OCI-LY7 (cell line): Measurements from ENCODE around the gene UBTD1. TPM values are rescaled to one million over a fixed set of nuclear protein-coding genes. Genes with fewer than 3 reads are reported as not detected.
A peak's percentile ranks its signal among the peaks of the same experiment; 100 is the strongest.

Experiments
- BruUV-seq: library from RNA; stranded (reverse); fragments of 400-500 nt; replicated peaks from 2 replicates; lab custom pipeline; 2021; lab: Mats Ljungman, UMichigan
- CTCF ChIA-PET: fragments of 300-600 bp; sonication (Branson Sonifier 250); formaldehyde crosslinking; loops from one replicate; lab custom pipeline; 2022; ENCODE audit warnings: antibody characterized with exemption; ENCODE audit not compliant: unreplicated experiment; lab: Charles Lee
- POLR2A ChIA-PET: fragments of 300-600 bp; sonication (Branson Sonifier 250); formaldehyde crosslinking; loops from one replicate; lab custom pipeline; 2022; ENCODE audit warnings: antibody characterized with exemption; lab: Charles Lee
- DNase-seq: peaks from one replicate; pipeline ENCODE4 v3.0.0-alpha.2; 2015; ENCODE audit warnings: low spot score
- H2AFZ ChIP-seq: fragments of 200-600 bp; sonication (generic), shearing (Covaris generic); 2 replicates; pipeline ENCODE4 v1.6.1; 2014; ENCODE audit warnings: mild to moderate bottlenecking, antibody characterized with exemption, low read length, moderate library complexity
- H3K27ac ChIP-seq: fragments of 200-600 bp; sonication (generic); 2 replicates; pipeline ENCODE4 v1.5.1; 2014; ENCODE audit warnings: mixed run types, low read depth, mild to moderate bottlenecking, moderate library complexity, low read length, inconsistent platforms; ENCODE audit not compliant: poor library complexity, severe bottlenecking
- H3K36me3 ChIP-seq: fragments of 200-600 bp; sonication (generic); 2 replicates; pipeline ENCODE4 v1.6.1; 2014; ENCODE audit warnings: mild to moderate bottlenecking, antibody characterized with exemption, low read length, moderate library complexity, mixed read lengths; ENCODE audit not compliant: insufficient read depth
- H3K4me1 ChIP-seq: fragments of 200-600 bp; sonication (generic); 2 replicates; pipeline ENCODE4 v1.5.1; 2014; ENCODE audit warnings: mild to moderate bottlenecking, low read length; ENCODE audit not compliant: insufficient read depth, poor library complexity, severe bottlenecking
- H3K4me2 ChIP-seq: fragments of 200-600 bp; sonication (generic); 2 replicates; pipeline ENCODE4 v1.6.1; 2014; ENCODE audit warnings: mild to moderate bottlenecking, low read length
- H3K4me3 ChIP-seq: fragments of 200-600 bp; sonication (generic); 2 replicates; pipeline ENCODE4 v1.5.1; 2014; ENCODE audit warnings: mild to moderate bottlenecking, low read depth, low read length; ENCODE audit not compliant: poor library complexity, severe bottlenecking
- H3K79me2 ChIP-seq: fragments of 200-600 bp; sonication (generic); 2 replicates; pipeline ENCODE4 v1.6.1; 2016; ENCODE audit warnings: low read depth, mild to moderate bottlenecking, low read length, moderate library complexity, mixed read lengths; ENCODE audit not compliant: insufficient read depth
- H3K9me2 ChIP-seq: fragments of 200-600 bp; sonication (generic); 2 replicates; pipeline ENCODE4 v1.6.1; 2016; ENCODE audit warnings: mild to moderate bottlenecking, low read length, mixed read lengths; ENCODE audit not compliant: insufficient read depth
- H3K9me3 ChIP-seq: fragments of 200-600 bp; sonication (generic); 2 replicates; pipeline ENCODE4 v1.6.1; 2014; ENCODE audit warnings: mild to moderate bottlenecking, mixed run types, low read length, mixed read lengths
- H4K20me1 ChIP-seq: fragments of 200-600 bp; sonication (generic); 2 replicates; pipeline ENCODE4 v1.6.1; 2014; ENCODE audit warnings: mild to moderate bottlenecking, antibody characterized with exemption, low read length, moderate library complexity, mixed read lengths; ENCODE audit not compliant: insufficient read depth
- CTCF ChIP-seq: fragments of 200-600 bp; sonication (generic); conservative IDR thresholded peaks from 2 replicates; pipeline ENCODE4 v1.5.1; 2014; ENCODE audit warnings: mild to moderate bottlenecking, antibody characterized with exemption, low read length, moderate library complexity, mixed read lengths
- EZH2phosphoT487 ChIP-seq: fragments of 200-600 bp; sonication (generic); IDR thresholded peaks from 2 replicates; pipeline ENCODE4 v1.6.1; 2018; ENCODE audit warnings: low read depth, borderline replicate concordance, mild to moderate bottlenecking, mixed run types, antibody characterized with exemption, low read length, moderate library complexity, mixed read lengths
- intact Hi-C: fragments of 100-400 bp; cut with micrococcal nuclease; formaldehyde crosslinking; loops from one replicate; pipeline ENCODE4 v1.10.0; 2022; ENCODE audit not compliant: unreplicated experiment
- total RNA-seq, 2 experiments: library from RNA; depleted of rRNA in 1 of 2; stranded (reverse); fragments of >200 nt in 1 of 2; shearing (Covaris generic) in 1 of 2; gene quantifications; 2 replicates each; pipeline ENCODE4 v1.2.3, GENCODE V29; 2014 to 2022

Gene UBTD1
- total RNA-seq, 2 experiments from 2014 or later = 1.4 to 2.2 TPM

- POLR2A ChIA-PET = interaction anchor here (0.7 kb wide), 1 partner anchor 14 kb away, joined by 4 read pairs; no protein-coding TSS in a partner anchor
- no peaks in the 10 kb centered on the region for H3K79me2 ChIP-seq
Observed at GRCh38 chr10:97590748-97591495, 92.2 kb downstream of the UBTD1 start.

GRCh38 chr10:97593421-97593820 lies 94.7 kb downstream of the UBTD1 start:
- Histone ChIP-seq H4K20me1 (no peaks in the 10 kb centered on the region), H3K36me3 (no peaks in the 10 kb centered on the region), H3K9me3 (no peaks in the 10 kb centered on the region), H3K27ac (no peak overlapping the region), H3K79me2 (no peaks in the 10 kb centered on the region), H3K4me1 (peaks cover 15% of the 10 kb centered on the region), H3K4me3 (no peak overlapping the region), H2AFZ (no peak overlapping the region), H3K9me2 (no peaks in the 10 kb centered on the region), H3K4me2 (no peak overlapping the region)
- POLR2A ChIA-PET = no interaction called here
- TF ChIP-seq CTCF (no peak), EZH2phosphoT487 (no peak)
- intact Hi-C loops = no loop called here
- no peak for DNase-seq
- CTCF ChIA-PET = no interaction called here
- no TSS peak for BruUV-seq

More at GRCh38 chr10:97590748-97591495, 92.2 kb downstream of the UBTD1 start:
- DNase-seq = peak; percentile 51
- Histone ChIP-seq H3K4me3 (no peak overlapping the region), H3K4me1 (peaks cover 15% of the 10 kb centered on the region), H3K4me2 (no peak overlapping the region), H3K9me3 (no peaks in the 10 kb centered on the region), H4K20me1 (no peaks in the 10 kb centered on the region), H3K27ac (no peak overlapping the region), H3K9me2 (no peaks in the 10 kb centered on the region), H2AFZ (0 out of 2 replicates have a peak overlapping the region, but pooled peaks have one; percentile 5), H3K36me3 (no peaks in the 10 kb centered on the region)
- intact Hi-C loops = no loop called here
- BruUV-seq = no TSS peak
- no peak for TF ChIP-seq EZH2phosphoT487
- no peak for TF ChIP-seq CTCF
- CTCF ChIA-PET = interaction anchor here (1.1 kb wide), 1 partner anchor 21 kb away, joined by 4 read pairs; no protein-coding TSS in a partner anchor
